Fibroblast of villous mesenchyme (primary cell): ENCODE data around the gene TDRD7. TPM values are rescaled to one million over a fixed set of nuclear protein-coding genes. Genes with fewer than 3 reads are reported as not detected.

ENCODE experiments used
- DNase-seq: peaks from one replicate; pipeline ENCODE4 v3.0.0-alpha.2; 2010; ENCODE audit warnings: low read depth
- H3K4me3 ChIP-seq: 2 replicates; pipeline ENCODE4 v1.5.1; 2011; ENCODE audit warnings: low read depth, mild to moderate bottlenecking, low read length
- CTCF ChIP-seq: IDR thresholded peaks from 2 replicates; pipeline ENCODE4 v1.5.1; 2012; ENCODE audit warnings: low read depth, mild to moderate bottlenecking, low read length; ENCODE audit not compliant: insufficient read depth
- total RNA-seq: library from RNA; depleted of rRNA; stranded (reverse); fragments of >200 nt; gene quantifications from 2 replicates; pipeline ENCODE4 v1.2.3, GENCODE V29; 2012

Gene TDRD7
- total RNA-seq, 1 donor: 11.7 TPM

GRCh38 chr9:97516111-97516510 lies 104.2 kb downstream of the TDRD7 start:
- TF ChIP-seq CTCF: no peak
- no peak for DNase-seq
- H3K4me3 ChIP-seq: no peak overlapping the region

- H3K4me3 ChIP-seq: no peak overlapping the region
- no peak for TF ChIP-seq CTCF
- no peak for DNase-seq
Measured at GRCh38 chr9:97517331-97518089, 105.6 kb downstream of the TDRD7 start.

- DNase-seq: no peak
- no peak overlapping the region for H3K4me3 ChIP-seq
- no peak for TF ChIP-seq CTCF
Measured at GRCh38 chr9:97518166-97518908, 106.4 kb downstream of the TDRD7 start.

- H3K4me3 ChIP-seq: no peak overlapping the region
- peak; percentile 90 for DNase-seq
- no peak for TF ChIP-seq CTCF
Measured at GRCh38 chr9:97518909-97519307, 107.0 kb downstream of the TDRD7 start.

GRCh38 chr9:97519441-97519970 lies 107.6 kb downstream of the TDRD7 start:
- no peak for TF ChIP-seq CTCF
- no peak overlapping the region for H3K4me3 ChIP-seq
- no peak for DNase-seq

GRCh38 chr9:97521576-97522333 lies 109.9 kb downstream of the TDRD7 start:
- TF ChIP-seq CTCF: no peak
- no peak for DNase-seq
- no peak overlapping the region for H3K4me3 ChIP-seq
